ENCODE results near the gene GATA2.

The GATA2 gene

DNA sequence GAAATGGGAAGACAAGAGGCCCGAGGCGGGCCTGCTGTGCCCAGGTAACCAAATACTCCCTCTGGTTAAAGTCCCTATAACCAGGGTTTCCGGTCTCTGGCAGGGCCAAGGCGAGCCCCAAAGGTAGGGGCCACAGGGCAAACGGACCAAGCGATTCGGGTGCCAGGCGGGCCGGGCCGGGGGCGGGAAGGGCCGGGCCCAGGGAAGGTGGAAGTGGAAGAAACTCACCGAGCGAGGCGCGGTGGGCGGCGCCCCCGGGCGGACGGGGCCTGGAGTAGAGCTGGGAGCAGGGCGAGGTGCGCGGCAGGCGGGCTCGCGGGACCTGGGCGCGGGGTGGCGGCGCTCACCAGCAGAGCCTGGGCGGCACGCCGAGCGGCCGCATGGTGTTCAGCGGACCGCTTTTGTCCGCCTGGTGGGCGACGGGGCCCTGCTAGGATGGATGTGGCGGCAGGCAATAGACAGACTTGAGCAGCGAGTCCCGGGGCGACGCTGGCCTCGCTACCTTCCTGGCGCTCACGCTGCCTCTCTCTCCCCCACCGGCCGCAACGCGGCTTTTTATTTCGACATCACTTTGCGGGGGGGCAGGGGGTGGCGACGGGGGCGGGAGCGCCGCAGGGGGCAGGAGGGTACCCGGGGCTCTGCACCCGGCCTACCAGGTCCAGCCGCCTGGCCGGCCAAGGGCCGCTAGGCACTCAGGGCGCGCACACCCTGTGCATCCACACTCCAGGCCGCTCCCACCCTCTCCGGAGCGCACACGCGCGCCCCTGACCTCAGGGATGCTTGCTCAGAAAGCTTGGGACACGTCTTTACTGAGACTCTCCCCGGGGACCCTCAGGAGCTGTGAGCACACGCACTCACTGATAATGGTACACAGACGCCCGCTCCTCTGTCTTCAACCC lies at the start of gene GATA2:
TSS of gene GATA2 (minus strand) at position 531 of the 899 bp plus-strand sequence. CDS start 6,170 bp downstream, outside the sequence.
- DNase-seq (ENCODE audit: extremely low spot score, insufficient read length, low read depth) (no peak), FAIRE-seq (no peak)

DNA sequence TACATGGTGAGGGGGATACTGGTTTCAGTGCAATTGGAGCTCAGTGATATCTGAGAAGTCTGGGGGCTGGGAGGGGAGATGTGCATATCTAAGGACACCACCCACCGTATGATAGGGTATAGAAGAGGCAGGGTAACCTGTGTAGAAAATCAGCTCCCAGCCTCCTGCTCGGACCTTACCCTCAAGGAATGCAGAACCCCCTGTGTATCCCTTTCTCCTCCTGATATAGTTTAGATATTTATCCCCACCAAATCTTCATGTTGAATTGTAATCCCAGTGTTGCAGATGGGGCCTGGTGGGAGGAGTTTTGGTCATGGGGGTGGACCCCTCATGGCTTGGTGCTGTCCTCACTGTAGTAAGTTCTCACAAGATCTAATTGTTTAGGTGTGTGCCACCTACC lies 48.2 kb upstream of the GATA2 start:
- no peak for DNase-seq (ENCODE audit: extremely low spot score, insufficient read length, low read depth)
- FAIRE-seq, result no peak

DNA sequence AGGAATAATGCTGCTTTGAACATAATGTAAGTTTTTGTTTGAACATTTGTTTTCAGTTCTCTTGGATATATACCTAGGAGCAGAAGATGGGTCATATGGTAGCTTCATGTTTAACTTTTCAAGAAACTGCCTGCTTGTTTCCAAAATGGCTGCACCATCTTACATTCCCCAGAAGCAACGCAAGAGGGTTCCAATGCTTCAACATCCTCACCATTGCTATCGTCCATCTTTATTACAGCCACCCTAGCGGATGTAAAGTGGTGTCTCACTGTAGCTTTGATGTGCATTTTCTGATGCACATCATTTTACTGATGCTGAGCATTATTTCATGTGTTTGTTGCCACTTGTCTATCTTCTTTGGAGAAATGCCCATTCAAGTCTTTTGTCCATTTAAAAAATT lies 46.4 kb upstream of the GATA2 start:
- no peak for DNase-seq (ENCODE audit: extremely low spot score, insufficient read length, low read depth)
- FAIRE-seq, result no peak

DNA sequence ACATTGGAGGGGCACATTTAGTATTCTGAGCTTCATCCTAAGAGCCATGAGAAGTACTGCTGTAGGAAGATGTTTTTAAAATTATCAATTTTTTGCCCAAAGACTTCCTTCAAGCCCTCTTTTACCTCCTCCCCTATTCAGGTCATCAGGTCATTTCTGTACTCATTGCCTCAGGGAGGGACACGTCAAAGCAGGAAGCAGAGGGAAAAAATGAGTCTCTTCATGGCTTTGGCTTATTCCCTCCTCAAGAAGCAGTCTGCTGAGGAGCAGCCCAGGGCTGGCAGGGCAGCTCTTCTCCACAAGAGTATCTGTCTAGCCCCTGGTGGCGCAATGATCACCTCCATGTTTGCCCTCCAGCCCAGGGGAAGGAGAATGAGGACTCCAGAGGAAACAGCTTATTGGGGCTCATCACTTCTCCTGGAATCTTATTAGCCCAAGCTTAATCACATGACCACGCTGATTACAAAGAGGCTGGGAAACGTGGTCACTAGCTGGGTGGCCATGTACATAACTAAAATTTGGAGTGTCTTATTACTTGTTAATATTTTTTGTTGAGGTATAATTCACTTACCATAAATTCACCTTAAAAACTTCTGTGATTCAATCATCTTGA lies 44.2 kb upstream of the GATA2 start:
- DNase-seq (ENCODE audit: extremely low spot score, insufficient read length, low read depth) (no peak), FAIRE-seq (no peak)

DNA sequence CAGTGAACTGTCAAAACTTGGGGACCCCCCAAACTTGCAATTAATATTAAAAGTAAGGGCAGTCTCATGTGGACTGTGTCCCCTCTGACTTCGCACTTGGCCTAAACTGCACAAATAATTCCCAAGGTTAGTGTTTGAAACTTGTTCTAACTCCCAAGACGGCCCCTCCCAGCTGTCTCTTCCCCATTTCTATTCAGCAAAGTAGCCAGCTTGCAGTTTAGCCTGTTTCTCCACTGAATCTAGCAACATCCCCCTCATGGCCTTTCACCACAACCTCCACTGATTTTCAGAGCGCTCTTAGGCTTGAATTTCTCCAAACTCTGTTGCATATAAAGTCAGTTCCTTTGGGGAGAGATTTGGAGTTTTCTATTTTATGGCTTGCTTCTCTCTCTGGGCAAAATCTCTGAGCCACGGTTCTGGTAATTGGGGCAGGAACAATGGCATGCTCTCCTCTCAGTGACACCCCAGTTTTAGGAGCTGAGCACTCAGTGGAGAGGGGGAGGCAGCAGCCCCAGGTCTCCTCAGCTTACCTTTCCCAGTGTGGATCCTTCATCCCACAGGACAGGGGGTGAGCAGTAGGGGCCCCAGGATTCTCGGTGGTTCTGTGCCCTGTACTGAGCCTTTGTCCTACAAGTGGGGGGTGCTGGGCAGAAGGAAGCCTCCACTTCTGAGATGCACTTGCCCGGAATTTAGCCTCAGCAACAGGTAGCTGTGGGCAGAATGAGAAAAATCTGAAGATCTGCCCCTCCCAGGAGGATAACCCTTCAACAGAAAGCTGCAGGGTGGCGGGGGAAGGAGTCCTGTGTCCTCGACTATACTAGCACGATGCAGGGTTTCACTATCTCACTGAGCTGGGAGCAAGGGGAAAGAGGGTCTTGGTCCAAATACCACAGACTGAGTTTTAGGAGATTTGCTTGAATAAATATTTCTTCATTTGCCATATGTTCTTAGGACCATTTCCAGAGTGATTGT lies 39.3 kb upstream of the GATA2 start:
- no peak for DNase-seq (ENCODE audit: extremely low spot score, insufficient read length, low read depth)
- FAIRE-seq, result no peak

DNA sequence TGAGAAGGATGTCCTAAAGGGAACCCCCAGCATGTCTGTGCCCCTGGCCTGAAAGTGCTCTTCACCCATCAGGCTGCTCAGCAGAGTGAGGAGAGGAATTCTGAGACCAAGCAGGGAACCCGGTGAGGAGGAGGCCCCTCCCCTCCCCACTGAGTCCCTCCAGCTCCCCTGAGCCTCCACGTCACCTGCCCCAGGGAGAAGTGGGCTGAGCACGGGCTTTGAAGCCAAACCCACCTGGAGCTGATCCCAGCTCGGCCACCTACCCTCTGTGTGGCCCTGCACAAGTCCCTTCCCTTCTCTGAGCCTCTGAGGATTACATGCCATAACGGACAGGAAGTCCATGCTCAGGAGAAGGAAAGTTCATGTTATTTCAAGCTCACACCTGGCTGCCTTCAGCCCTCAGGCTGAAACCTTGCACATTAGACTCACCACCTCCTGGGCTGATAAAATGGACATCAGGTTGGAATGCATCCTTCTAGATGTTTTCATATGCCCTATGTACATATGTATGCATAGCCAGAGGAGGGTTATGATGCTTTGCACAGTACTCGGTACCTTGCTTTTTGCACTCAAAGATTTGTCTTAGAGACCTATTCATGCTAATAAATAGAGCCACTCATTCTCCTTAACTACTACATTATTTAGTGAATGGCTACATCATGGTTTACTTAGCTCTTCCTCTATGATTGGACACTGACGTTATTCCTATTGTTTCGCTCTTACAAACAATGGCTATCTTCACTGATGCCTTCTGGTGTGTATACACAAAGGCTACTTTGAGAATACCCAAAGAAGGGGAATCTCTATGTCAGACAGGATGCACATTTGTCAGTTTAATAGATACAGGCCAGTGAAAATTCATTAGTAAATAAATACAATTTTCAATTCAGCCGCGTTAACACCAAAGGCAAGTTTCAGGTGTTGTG lies 31.6 kb upstream of the GATA2 start:
- FAIRE-seq (no peak), DNase-seq (ENCODE audit: extremely low spot score, insufficient read length, low read depth) (no peak)

DNA sequence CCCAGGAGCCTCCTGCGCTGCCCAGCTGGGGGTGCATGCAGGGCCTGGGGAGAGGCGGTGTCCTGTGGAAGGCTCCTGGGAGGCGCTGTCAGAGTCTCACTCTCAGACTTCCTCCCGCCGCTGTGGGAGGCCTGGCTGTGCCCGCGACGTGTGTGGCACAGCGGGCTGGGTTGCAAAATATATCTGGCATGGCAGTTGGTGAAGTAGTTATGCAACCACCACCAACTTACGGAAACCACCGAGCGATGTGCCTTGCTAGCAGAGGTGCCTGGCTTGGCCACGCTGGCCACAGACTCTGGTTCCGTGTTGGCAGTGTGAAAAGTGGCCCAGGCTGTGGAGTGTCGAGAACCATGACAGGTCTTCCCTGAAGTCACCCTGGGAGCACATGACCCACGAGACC lies 30.6 kb upstream of the GATA2 start:
- FAIRE-seq (no peak), DNase-seq (ENCODE audit: extremely low spot score, insufficient read length, low read depth) (no peak)

DNA sequence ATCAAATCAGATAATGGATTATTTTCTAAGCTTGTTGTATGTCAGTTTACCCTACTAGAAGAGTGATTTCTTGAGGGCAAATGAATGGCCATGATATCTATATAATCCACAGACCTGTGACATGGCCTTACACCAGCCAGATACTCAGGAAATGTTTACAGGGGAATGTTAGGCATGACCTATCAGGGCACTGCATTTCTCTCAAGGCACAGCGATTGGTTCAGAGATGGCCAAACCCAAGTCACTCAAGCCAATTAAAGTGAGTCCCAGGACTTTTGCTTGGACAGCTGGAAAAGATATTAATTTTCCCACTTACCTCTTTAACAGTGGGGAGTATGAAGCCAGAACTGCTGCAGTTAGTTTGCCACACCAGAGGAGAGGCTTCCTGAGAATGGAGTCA lies 28.7 kb upstream of the GATA2 start:
- FAIRE-seq (no peak), DNase-seq (ENCODE audit: extremely low spot score, insufficient read length, low read depth) (no peak)

DNA sequence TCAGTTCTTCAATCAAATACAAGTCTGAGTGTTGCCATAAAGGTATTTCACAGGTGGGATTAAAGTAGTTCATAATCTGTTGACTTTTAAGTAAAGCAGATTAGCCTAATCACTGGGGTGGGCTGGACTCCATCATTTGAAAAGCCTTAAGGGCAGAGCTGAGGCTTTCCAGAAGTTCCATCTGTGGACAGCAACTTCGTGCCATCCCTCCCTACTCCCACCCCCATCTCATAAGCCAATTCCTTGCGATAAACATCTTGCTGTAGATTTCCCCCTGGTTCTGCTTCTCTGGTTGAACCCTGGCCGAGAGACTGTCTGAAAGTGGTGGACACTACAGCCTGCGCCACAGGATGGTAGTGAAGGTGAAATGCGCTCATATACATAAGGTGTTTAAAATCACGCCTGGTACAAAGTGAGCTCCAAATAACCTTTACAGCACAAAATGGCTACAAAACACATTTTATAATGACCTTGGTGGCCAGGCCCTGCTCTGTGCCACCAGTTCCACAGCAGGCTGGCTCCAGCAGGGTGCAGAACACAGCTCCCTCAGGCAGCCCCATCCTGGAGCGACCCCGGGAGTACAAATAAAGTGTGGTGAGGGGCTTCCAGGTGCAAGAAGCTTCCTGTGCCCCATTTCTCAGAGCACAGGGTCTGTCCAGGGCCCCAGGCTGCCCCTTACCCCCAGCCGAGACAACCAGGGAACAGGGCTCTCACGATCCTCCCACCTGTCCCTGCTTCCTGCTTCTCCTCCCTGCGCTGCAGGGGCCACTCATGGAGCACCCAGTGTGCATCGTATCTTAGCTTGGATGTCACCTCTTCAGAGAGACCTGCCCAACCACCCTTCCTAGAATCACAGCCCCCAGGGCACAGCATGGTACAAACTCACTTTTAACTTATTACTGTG lies 25.8 kb upstream of the GATA2 start:
- DNase-seq (ENCODE audit: extremely low spot score, insufficient read length, low read depth), result no peak
- FAIRE-seq, result no peak

DNA sequence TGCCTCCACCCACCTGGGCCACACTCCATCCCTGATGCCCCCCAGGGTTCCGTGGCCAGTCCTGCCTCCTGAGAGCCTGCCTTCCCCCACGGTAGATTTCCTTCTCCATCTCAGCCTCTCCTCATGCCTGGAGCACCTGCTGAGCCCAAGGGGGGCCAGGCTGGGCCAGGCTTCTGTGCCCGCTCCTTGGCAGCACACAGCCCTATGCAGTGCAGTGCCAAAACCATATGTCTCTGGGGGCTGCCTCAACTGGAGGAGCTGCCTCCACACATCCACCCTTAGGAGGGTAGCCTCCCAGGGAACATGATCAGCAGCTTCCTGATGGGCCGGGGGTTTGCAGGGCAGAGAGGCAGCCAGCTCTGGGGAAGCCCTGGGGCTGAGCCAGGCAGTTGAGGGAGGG lies 24.6 kb upstream of the GATA2 start:
- FAIRE-seq (no peak), DNase-seq (ENCODE audit: extremely low spot score, insufficient read length, low read depth) (no peak)

DNA sequence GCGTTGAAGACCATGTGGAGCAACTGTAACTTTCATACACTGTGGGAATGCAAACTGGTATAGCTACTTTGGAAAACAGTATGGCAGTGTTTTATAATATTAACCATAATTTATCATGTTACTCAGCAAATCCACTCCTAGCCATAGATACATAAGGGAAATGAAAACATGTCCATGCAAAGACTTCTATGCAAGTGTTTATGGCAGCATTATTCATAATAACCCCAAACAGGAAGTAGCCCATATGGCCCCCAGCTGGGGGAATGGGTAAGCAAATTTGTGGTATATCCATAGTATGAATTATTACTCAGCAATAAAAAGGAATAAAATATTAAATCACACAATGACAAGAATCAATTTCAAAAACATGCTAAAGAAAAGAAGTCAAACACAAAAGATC lies 23.0 kb upstream of the GATA2 start:
- DNase-seq (ENCODE audit: extremely low spot score, insufficient read length, low read depth) (no peak), FAIRE-seq (no peak)

DNA sequence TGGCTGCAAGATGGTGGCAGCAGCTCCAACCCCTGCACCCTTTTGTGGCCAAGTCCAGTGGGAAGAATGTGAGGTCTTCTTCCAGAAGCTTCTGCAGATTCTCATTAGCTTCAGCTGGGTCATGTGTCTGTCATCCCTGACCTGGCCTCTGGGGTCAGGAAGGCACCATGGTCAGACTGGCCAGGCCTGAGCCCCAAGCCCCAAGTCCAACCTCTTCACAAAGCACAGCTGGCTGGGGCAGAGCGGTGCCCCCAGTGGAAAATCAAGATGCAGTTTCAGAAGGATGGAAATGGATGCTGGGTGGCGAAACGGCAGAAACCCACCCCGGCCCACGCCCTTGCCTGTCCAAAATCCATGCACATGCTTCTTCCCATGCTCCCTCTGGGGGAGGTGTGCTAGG lies 15.9 kb upstream of the GATA2 start:
- FAIRE-seq (no peak), DNase-seq (ENCODE audit: extremely low spot score, insufficient read length, low read depth) (no peak)

DNA sequence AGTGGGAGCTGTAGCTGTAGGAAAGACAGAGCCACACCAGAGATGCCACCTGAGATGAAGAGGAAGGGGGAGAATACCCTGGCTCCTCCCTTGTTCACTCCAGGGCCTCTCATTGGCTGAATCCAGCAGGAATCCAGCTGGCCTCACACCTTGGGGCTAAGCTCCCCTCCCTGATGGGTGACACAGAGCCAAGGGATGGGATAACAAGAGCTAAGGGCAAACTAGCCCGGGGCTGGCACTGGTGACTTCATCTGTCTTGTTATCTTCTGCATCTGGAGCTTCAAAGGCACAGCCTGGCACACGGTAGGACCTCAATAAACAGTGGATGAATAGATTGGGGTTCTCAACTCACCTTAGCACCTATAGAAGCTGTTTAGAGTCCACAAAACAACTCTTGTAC lies 13.8 kb upstream of the GATA2 start:
- FAIRE-seq (no peak), DNase-seq (ENCODE audit: extremely low spot score, insufficient read length, low read depth) (no peak)

DNA sequence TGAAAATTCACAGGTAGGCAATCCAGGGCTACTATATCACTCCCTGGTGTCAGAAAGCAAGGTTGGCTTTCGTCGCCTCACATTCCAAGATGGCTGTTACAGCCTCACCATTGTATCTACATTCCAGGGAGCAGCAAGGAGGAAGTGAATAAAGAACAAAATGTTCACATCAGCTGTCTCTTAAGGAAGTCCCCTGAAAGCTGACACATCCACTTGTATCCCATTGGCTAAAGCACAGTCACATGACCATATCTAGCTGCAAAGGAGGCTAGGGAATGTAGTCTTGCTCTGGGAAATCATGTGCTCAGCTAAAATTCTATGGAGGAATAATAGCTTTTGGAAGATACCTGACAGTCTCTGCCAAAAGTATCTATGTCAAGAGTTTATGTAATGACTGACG lies 12.8 kb upstream of the GATA2 start:
- no peak for FAIRE-seq
- DNase-seq (ENCODE audit: extremely low spot score, insufficient read length, low read depth), result no peak

DNA sequence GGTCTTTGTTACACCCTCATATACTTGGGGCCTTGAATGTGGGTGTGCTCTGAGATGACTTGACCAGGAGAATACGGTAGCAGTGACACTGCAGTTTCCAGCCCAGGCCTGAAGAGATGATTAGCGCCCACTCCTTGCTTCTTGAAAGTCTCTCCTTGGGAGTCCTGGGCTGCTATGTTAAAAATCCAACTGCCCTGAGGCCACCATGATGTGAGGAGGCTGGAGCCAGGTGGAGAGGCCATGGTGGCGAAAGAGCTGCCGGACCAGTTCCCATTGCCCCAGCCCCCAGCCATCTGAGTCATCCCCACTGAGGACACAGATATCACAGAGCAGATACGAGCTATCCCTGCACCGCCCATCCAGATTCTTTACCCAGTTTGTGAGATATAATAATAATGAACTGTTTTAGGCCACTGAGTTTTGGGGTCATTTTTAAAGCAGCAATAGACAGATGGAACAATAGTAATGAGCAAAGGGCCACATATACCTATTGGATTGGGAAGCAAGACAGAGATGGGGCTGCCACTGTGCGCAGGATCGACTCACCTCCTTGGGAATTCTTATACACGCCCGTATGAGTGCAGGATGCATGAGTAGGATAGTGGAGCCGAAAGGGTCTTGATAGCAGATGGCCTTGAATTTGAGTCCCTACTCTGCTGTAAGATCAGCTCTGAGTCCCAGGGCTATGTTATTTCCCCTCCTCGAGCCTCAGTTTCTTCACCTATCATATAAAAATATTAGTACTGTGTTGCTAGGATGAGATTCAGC lies 12.1 kb upstream of the GATA2 start:
- DNase-seq (ENCODE audit: extremely low spot score, insufficient read length, low read depth) (no peak), FAIRE-seq (no peak)

DNA sequence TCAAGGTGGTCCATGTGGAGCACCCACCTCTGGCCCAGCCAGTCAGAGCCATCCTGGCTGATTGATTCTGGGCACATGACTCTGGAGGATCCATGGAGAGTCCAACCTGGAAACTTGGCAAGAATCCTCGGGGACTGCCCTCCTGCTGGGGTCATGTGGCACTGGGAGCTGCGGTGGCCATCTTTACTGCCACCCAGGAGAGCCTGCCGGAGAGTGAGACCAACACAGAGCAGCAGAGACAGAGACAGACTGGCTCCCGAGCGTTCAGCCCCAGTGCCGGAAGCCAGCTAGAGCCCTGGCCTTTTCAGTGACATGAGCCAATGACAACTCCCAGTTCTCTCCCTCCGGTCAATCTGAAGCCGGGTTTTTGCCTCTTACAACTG lies 11.5 kb upstream of the GATA2 start:
- DNase-seq (ENCODE audit: extremely low spot score, insufficient read length, low read depth) (no peak), FAIRE-seq (no peak)

DNA sequence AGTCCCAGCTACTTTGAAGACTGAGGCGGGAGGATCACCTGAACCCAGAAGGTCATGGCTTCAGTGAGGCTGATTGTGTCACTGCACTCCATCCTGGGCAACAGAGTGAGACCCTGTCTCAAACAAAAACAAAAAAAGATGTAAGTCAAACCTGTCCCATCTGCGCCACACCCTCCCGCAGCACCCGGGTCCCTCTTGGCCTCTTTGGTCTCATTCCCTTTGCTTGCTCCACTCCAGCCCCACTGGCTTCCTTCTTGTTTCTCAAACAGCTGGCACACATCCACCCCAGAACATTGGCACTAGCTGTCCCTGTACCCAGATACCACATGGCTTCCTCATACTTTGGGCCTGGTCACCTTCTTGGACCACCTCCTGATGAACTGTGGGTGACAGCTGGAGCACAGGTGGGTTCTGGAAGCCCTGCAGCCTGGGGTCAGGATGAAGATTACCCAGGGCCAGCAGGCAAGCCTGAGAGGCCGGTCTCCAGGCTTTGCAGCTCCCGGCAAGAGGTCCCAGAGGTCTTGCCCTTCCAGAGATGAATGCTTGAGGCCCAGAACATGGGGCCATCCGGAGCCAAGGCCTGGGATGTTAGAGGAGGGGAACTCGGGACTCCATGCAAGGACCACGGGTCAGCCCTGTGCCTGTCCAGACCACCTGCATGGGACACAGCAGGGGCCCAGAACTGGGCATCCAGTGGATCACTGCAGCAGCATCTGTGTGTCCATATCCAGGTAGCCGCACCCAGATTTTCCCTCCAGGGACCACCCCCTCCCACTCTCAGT lies 10.9 kb upstream of the GATA2 start:
- DNase-seq (ENCODE audit: extremely low spot score, insufficient read length, low read depth) (no peak), FAIRE-seq (no peak)

Measured in GM18507 (cell line).